ENCODE measurements around the gene CLSTN2.

DNA sequence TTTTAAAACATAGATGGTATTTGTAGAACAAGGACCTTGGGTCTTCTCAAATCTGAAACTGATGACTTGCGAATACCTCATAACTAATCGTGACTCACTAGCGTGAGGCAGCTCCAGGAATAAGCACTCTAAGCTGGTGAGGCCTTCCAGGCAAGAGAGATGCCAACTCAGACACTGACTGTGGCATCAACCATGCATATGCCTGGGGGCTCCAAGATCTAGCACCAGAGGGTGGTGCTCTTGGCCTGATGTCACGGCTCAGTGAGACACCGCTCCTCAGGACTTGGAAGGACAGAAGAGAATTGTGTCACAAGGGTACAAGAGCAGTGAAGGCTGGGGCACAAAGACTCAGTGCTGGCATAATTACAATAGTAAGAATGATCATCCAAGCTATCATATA is 617.9 kb downstream of the CLSTN2 start:
- TF ChIP-seq, protein P1, sequence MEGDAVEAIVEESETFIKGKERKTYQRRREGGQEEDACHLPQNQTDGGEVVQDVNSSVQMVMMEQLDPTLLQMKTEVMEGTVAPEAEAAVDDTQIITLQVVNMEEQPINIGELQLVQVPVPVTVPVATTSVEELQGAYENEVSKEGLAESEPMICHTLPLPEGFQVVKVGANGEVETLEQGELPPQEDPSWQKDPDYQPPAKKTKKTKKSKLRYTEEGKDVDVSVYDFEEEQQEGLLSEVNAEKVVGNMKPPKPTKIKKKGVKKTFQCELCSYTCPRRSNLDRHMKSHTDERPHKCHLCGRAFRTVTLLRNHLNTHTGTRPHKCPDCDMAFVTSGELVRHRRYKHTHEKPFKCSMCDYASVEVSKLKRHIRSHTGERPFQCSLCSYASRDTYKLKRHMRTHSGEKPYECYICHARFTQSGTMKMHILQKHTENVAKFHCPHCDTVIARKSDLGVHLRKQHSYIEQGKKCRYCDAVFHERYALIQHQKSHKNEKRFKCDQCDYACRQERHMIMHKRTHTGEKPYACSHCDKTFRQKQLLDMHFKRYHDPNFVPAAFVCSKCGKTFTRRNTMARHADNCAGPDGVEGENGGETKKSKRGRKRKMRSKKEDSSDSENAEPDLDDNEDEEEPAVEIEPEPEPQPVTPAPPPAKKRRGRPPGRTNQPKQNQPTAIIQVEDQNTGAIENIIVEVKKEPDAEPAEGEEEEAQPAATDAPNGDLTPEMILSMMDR (IDR thresholded peaks at IDR 0.05 in 8 of 11, conservative IDR thresholded peaks at IDR 0.05 in 3 of 11), result no peak
- TF ChIP-seq POLR2AphosphoS5 (IDR thresholded peaks at IDR 0.05), result no peak
- no peak for TF ChIP-seq POLR2A (IDR thresholded peaks at IDR 0.05)
